Measurements from ENCODE around the gene CD300LD.

DNA sequence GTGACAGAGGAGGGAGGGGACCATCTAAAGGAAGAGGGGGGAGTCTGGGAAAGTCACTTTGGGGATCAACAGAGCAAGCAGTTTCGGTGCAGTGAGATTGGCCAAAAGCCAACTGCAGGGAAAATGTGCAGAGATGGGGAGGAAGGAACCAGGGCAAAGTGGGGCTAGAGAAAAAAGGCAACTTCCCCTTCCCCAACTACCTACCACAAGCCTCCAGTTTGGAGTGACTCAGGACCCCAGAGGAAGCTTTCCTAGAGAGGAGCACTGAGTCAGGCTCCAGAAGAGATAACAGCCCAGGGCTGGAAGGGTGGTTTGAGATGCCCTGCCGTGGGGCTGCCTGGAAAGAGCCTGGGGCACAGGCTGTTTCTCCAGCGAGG, 6.9 kb upstream of the CD300LD start:
- TF ChIP-seq, protein P1, sequence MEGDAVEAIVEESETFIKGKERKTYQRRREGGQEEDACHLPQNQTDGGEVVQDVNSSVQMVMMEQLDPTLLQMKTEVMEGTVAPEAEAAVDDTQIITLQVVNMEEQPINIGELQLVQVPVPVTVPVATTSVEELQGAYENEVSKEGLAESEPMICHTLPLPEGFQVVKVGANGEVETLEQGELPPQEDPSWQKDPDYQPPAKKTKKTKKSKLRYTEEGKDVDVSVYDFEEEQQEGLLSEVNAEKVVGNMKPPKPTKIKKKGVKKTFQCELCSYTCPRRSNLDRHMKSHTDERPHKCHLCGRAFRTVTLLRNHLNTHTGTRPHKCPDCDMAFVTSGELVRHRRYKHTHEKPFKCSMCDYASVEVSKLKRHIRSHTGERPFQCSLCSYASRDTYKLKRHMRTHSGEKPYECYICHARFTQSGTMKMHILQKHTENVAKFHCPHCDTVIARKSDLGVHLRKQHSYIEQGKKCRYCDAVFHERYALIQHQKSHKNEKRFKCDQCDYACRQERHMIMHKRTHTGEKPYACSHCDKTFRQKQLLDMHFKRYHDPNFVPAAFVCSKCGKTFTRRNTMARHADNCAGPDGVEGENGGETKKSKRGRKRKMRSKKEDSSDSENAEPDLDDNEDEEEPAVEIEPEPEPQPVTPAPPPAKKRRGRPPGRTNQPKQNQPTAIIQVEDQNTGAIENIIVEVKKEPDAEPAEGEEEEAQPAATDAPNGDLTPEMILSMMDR (IDR thresholded peaks at IDR 0.05; ENCODE audit: low read depth, low read length, poor library complexity, severe bottlenecking), result no peak
- TF ChIP-seq EZH2phosphoT487 (IDR thresholded peaks at IDR 0.05; ENCODE audit: borderline replicate concordance, low read length), result no peak
